Gastrocnemius medialis (tissue), 4 donors: ENCODE data around the gene KISS1. TPM values are rescaled to one million over a fixed set of nuclear protein-coding genes. Genes with fewer than 3 reads are reported as not detected.
A peak's percentile ranks its signal among the peaks of the same experiment; 100 is the strongest.

Experiments used
- ATAC-seq, 2 donors: fragments of 150-250 bp; one replicate each; pipeline ENCODE4 v1.9.1; 2016
- DNase-seq, 2 donors: peaks; one replicate each; pipeline ENCODE4 v3.0.0-alpha.2; 2019
- H3K27ac ChIP-seq, 4 donors: fragments of 200-600 bp; sonication (generic); 1 replicate in 1 of 4; 2 replicates in 3 of 4; pipeline ENCODE4 v1.5.1; 2016 to 2018; ENCODE audit warnings: mild to moderate bottlenecking in 2 of 4, moderate library complexity in 1 of 4
- H3K27me3 ChIP-seq, 3 donors: fragments of 200-600 bp; sonication (generic) in 2 of 3; 1 replicate in 1 of 3; 2 replicates in 2 of 3; pipeline versions ENCODE4 v1.5.1 to v1.6.0; 2016 to 2019; ENCODE audit warnings: mild to moderate bottlenecking in 1 of 3, moderate library complexity in 1 of 3
- H3K36me3 ChIP-seq, 2 donors: fragments of 200-600 bp; sonication (generic) in 1 of 2; one replicate each; pipeline ENCODE4 v1.5.1; 2017 to 2018
- H3K4me1 ChIP-seq, 2 donors: fragments of 200-600 bp; sonication (generic) in 1 of 2; one replicate each; pipeline ENCODE4 v1.5.1; 2016 to 2017; ENCODE audit warnings: mild to moderate bottlenecking in 2 of 2
- H3K4me3 ChIP-seq, 4 donors: fragments of 200-600 bp; sonication (generic) in 3 of 4; 1 replicate in 1 of 4; 2 replicates in 3 of 4; pipeline ENCODE4 v1.5.1; 2016 to 2019; ENCODE audit warnings: mild to moderate bottlenecking in 2 of 4
- H3K9me3 ChIP-seq, 3 donors: fragments of 200-600 bp; sonication (generic) in 2 of 3; 1 replicate in 1 of 3; 2 replicates in 2 of 3; pipeline ENCODE4 v1.5.1; 2016 to 2019
- POLR2A ChIP-seq, 2 donors: fragments of 450-650 bp; IDR thresholded peaks; one replicate each; pipeline ENCODE4 v1.6.1; 2017; ENCODE audit warnings: antibody characterized with exemption in 2 of 2, mild to moderate bottlenecking in 2 of 2, moderate library complexity in 2 of 2
- in situ Hi-C, 4 donors: fragments of 200-750 bp; cut with MboI; loops; one replicate each; pipeline versions ENCODE4 v1.15.0 to v1.8.0; 2017; ENCODE audit warnings: low sequenced_read_pairs in 4 of 4
- intact Hi-C: fragments of 100-400 bp; cut with DNase I; formaldehyde crosslinking; loops from one replicate; pipeline ENCODE4 v1.15.1; 2023; ENCODE audit warnings: low total_unique reads
- total RNA-seq, 4 donors: library from RNA; depleted of rRNA; stranded (reverse); fragments of >200 nt; gene quantifications; one replicate each; pipeline versions ENCODE4 v1.1.0 to v1.2.3, GENCODE V29; 2016
- TF ChIP-seq, protein P1 (sequence below), 5 experiments: fragments of 450-650 bp in 3 of 5; fragments of 200-600 bp in 2 of 5; sonication (generic) in 2 of 5; IDR thresholded peaks in 4 of 5; conservative IDR thresholded peaks in 1 of 5; 1 replicate in 4 of 5; 2 replicates in 1 of 5; pipeline ENCODE4 v1.5.1; 2016 to 2019; ENCODE audit warnings: antibody characterized with exemption in 5 of 5, mild to moderate bottlenecking in 3 of 5, moderate library complexity in 3 of 5

Gene KISS1
- total RNA-seq, 4 donors from 2014 or later = not detected

- DNase-seq (no peak), ATAC-seq (no peak)
- peaks cover 0 to 6% (median 3%) of the 10 kb centered on the region in 3 donors for H3K27me3 ChIP-seq
- intact Hi-C loops = loop anchor here (5.0 kb wide), 1 partner anchor 617 kb away; no protein-coding TSS in a partner anchor
- H3K36me3 ChIP-seq = no peaks in the 10 kb centered on the region
- H3K4me1 ChIP-seq = no peaks in the 10 kb centered on the region
- in situ Hi-C loops = loop anchor here in 3 of 4 donors (5.0 to 25.0 kb wide), 5 partner anchors 32 to 342 kb away; partner anchors contain the start of gene MDM4 (in 1 of the 3)
- H3K4me3 ChIP-seq = no peak overlapping the region
- H3K27ac ChIP-seq = no peak overlapping the region
- TF ChIP-seq POLR2A (IDR thresholded peaks at IDR 0.05) = no peak
- TF ChIP-seq, protein P1, sequence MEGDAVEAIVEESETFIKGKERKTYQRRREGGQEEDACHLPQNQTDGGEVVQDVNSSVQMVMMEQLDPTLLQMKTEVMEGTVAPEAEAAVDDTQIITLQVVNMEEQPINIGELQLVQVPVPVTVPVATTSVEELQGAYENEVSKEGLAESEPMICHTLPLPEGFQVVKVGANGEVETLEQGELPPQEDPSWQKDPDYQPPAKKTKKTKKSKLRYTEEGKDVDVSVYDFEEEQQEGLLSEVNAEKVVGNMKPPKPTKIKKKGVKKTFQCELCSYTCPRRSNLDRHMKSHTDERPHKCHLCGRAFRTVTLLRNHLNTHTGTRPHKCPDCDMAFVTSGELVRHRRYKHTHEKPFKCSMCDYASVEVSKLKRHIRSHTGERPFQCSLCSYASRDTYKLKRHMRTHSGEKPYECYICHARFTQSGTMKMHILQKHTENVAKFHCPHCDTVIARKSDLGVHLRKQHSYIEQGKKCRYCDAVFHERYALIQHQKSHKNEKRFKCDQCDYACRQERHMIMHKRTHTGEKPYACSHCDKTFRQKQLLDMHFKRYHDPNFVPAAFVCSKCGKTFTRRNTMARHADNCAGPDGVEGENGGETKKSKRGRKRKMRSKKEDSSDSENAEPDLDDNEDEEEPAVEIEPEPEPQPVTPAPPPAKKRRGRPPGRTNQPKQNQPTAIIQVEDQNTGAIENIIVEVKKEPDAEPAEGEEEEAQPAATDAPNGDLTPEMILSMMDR (IDR thresholded peaks at IDR 0.05 in 4 of 5, conservative IDR thresholded peaks at IDR 0.05 in 1 of 5) = no peak
- no peaks in the 10 kb centered on the region for H3K9me3 ChIP-seq
These were observed 26.4 kb downstream of the KISS1 start for GRCh38 chr1:204169858-204170257.

- Histone ChIP-seq H3K27me3 (peaks cover 0 to 3% (median 0%) of the 10 kb centered on the region in 3 donors), H3K9me3 (no peaks in the 10 kb centered on the region), H3K4me3 (no peak overlapping the region), H3K27ac (no peak overlapping the region), H3K36me3 (no peaks in the 10 kb centered on the region), H3K4me1 (no peaks in the 10 kb centered on the region)
- ATAC-seq = no peak
- in situ Hi-C loops (loop anchor here in 3 of 4 donors (5.0 to 25.0 kb wide), 5 partner anchors 35 to 345 kb away; partner anchors contain the start of gene MDM4 (in 1 of the 3)), intact Hi-C loops (no loop called here)
- TF ChIP-seq, protein P1 (IDR thresholded peaks at IDR 0.05 in 4 of 5, conservative IDR thresholded peaks at IDR 0.05 in 1 of 5) = no peak
- TF ChIP-seq POLR2A (IDR thresholded peaks at IDR 0.05) = no peak
- no peak for DNase-seq
These were observed 28.6 kb downstream of the KISS1 start for GRCh38 chr1:204167730-204168129.

DNA sequence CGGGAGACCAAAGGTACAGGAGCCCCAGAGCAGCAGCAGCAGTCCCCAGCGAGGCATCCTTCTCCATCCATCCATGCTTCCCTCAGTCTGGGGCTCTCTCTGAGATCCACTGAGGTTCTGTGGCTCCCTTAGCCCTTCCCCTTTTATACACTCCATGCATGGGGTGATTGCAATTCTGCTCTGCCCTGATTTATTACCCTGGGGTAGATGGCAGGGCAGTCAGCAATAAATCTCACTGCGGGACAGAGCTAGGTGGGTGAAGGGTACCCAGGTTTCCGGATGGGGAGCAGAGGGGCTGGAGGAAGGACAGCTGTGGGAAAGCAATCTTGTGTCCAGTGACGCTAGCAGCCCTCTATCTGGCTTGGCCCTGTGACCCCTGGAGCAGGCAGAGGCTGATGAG, 30.1 kb downstream of the KISS1 start, which contains the start of gene REN:
TSS of gene REN (minus strand) at position 119 of the 400 bp plus-strand sequence. CDS start at position 75, 44 bp downstream.
- DNase-seq = no peak
- H3K36me3 ChIP-seq = no peaks in the 10 kb centered on the region
- intact Hi-C loops = no loop called here
- H3K27me3 ChIP-seq = peaks cover 0 to 3% (median 0%) of the 10 kb centered on the region in 3 donors
- H3K9me3 ChIP-seq = no peaks in the 10 kb centered on the region
- peaks cover 0 to 3% of the 10 kb centered on the region in 2 donors for H3K4me1 ChIP-seq
- H3K27ac ChIP-seq = no peak within 1 kb of the TSS
- in situ Hi-C loops = loop anchor here in 3 of 4 donors (5.0 to 25.0 kb wide), 5 partner anchors 36 to 346 kb away; partner anchors contain the start of gene MDM4 (in 1 of the 3)
- no peak within 1 kb of the TSS for H3K4me3 ChIP-seq
- no peak for ATAC-seq
- TF ChIP-seq POLR2A (IDR thresholded peaks at IDR 0.05) = no peak
- TF ChIP-seq, protein P1 (IDR thresholded peaks at IDR 0.05 in 4 of 5, conservative IDR thresholded peaks at IDR 0.05 in 1 of 5) = no peak

GRCh38 chr1:204162494-204163074, 33.7 kb downstream of the KISS1 start:
- no peaks in the 10 kb centered on the region for H3K36me3 ChIP-seq
- ATAC-seq (peak; percentile 76 to 81), DNase-seq (peak; percentile 30 to 64)
- intact Hi-C loops (loop anchor here (1.0 to 2.0 kb wide), 3 partner anchors 36 to 201 kb away; no protein-coding TSS in a partner anchor), in situ Hi-C loops (loop anchor here in 2 of 4 donors (10.0 to 25.0 kb wide), 2 partner anchors 202 to 350 kb away; partner anchors contain the start of gene MDM4 (in 1 of the 2))
- no peak overlapping the region for H3K4me3 ChIP-seq
- peaks cover 0 to 3% (median 0%) of the 10 kb centered on the region in 3 donors for H3K27me3 ChIP-seq
- peaks cover 0 to 3% of the 10 kb centered on the region in 2 donors for H3K4me1 ChIP-seq
- H3K9me3 ChIP-seq = no peaks in the 10 kb centered on the region
- TF ChIP-seq, protein P1 (IDR thresholded peaks at IDR 0.05 in 4 of 5, conservative IDR thresholded peaks at IDR 0.05 in 1 of 5) = peak; percentile 95 to 100 (median 98)
- no peak for TF ChIP-seq POLR2A (IDR thresholded peaks at IDR 0.05)
- H3K27ac ChIP-seq = no peak overlapping the region
